ENCODE data around the gene MSANTD2.
"Not testable (repeated sequence)": the region's sequence is repeated elsewhere in the genome, so short reads cannot be mapped to it uniquely, and the experiment has no call there.

Gene MSANTD2

GRCh38 chr11:124817036-124817435, 16.8 kb upstream of the MSANTD2 start:
- no peak for DNase-seq

DNA sequence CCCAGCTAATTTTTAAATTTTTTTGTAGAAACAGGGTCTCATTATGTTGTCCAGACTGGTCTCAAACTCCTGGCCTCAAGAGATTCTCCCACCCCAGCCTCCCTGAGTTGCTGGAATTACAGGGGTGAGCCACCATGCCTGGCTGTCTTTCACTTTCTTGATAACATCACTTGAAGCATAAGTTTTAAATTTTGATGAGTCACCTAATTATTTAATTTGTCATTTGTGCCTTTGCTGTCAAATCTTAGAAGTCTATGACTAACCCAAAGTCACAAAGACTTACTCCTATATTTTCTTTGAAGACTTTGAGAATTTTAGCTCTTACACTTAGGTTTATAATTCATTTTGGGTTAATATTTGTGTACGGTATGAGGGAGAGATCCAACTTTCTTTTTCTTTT, 14.5 kb upstream of the MSANTD2 start:
- DNase-seq, result no peak

DNA sequence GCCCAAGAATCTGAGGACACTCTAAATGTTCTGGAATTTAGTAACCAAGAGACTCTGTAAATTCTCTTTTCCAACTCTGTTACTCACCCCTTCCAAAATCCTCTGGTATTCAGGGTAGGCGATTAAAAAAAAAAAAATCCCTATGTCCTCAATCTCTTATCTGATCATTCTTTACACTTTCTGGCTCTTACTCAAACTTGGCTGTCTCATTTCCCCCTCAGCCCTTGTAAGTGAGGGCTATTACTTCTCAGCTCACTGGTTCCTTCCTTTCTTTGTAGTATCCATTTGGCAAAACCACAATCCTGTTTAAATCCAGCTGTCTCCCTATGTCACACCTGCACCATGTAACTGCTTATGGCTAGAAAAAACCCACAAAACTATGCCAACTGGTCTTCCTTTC, 12.7 kb upstream of the MSANTD2 start:
- DNase-seq, result no peak

- DNase-seq, result no peak
These were observed 11.4 kb upstream of the MSANTD2 start for GRCh38 chr11:124811399-124812125.

DNA sequence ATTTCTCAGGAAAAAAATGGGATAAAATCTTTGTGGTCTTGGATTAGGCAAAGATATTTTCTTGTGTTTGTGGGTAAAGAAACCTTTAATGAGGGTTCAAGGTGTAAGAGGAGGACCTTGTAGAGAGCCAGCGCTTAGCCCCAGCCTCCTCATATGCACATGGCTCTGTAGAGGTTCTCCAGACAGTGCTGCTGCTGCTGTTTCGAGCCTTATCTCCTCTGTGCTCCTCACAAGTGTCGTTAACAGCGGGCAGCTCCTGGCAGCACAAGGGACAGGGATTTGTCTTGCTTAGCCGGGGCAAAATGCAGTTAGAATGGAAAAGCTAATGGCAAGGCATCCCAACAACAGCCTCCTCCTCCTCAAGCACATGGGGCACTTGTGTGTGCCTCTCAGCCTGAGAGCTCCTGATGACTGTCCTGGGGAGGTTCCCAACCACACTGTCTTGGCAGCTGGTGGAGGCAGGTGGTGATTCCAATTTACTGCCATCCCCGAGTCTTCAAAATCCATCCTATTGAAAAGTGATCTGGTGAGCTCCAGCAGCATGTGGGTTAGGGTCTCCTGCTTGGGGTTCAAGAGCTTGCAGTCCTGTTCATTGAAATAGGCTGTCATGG, 7.6 kb upstream of the MSANTD2 start:
- no peak for DNase-seq

- no peak for DNase-seq
These were observed 7.0 kb upstream of the MSANTD2 start for GRCh38 chr11:124807201-124807600.

DNA sequence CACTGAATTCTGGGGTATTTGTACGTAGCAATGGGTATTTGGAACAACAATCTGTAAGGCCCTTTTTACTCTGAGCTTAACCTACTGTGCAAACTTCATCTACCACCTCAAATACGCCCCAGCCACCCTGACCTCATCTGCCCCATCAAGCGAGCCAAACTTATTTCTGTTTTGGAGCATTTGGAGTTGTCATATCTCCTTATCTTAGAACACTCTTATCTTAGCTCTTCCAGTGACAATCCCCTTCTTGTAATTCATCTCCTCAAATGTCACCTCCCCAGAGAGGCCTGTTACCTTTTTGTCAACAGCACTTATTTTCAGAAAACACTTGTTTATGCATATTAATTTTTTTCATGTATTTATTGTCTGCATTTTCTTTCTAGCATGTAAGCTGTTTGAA, 4.7 kb upstream of the MSANTD2 start:
- DNase-seq, result no peak

- DNase-seq, result no peak
These were observed 1.6 kb upstream of the MSANTD2 start for GRCh38 chr11:124801636-124802312.

GRCh38 chr11:124801014-124801413, 808 bp upstream of the MSANTD2 start:
- no peak for DNase-seq

- DNase-seq, result peak; percentile 11 to 48
These were observed 619 bp downstream of the MSANTD2 start for GRCh38 chr11:124799348-124800225.

DNA sequence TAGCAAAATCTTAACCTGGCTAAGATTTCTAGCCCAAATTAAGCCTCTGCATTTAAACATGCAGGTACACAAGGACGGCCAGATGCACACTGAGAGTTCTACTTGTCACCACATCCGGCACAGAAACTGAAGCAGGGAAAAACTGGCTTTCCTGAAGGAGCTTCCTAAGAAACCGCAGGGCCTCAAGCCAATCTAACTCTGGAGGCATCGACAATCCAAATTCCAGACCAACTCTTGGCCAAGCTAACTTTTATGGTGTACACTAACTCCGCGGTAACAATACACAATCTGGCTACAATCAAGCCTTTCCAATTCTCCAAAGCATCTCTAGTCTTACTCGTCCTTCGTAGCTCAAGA, 1.2 kb downstream of the MSANTD2 start:
- peak in 1 of 2 donors; percentile 3 for DNase-seq

DNA sequence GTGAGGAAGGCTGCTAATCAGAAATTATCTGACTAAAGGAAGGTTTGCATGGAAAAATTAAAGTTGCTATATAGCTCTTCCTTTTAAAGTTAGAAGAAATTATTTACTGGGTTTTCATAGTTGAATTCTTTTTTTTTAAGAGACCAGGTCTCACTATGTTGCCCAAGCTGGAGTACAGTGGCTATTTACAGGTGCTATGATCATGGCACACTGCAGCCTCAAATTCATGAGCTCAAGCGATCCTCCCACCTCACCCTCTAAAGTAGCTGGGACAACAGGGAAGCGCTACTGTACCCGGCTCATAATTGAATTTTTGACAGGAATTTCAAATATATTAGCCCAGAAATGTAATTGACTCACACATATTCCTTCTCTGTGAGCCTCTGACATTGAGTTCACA, 3.9 kb downstream of the MSANTD2 start:
- DNase-seq, result no peak

GRCh38 chr11:124793466-124794278, 6.5 kb downstream of the MSANTD2 start:
- DNase-seq, result peak; percentile 29 to 63

GRCh38 chr11:124791626-124792341, 8.4 kb downstream of the MSANTD2 start:
- DNase-seq, result no peak

DNA sequence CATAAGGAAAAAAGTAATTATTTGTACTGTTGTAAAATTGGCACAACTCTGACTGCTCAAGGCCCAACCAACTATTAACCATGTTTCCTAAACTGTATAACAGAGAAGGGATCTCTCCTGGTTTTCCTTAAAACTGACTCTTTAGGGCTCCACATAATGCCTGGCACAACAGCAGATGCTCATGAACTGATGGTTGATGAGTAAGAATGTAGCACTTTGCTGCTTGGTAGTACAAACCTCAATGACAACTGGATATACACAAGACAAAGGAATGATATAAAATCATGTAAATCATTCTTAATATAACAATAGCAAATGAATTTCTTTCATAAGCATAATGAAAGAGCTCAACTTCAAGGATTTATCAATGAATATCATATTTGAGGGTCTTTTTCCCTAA, 11.7 kb downstream of the MSANTD2 start:
- DNase-seq, result no peak

DNA sequence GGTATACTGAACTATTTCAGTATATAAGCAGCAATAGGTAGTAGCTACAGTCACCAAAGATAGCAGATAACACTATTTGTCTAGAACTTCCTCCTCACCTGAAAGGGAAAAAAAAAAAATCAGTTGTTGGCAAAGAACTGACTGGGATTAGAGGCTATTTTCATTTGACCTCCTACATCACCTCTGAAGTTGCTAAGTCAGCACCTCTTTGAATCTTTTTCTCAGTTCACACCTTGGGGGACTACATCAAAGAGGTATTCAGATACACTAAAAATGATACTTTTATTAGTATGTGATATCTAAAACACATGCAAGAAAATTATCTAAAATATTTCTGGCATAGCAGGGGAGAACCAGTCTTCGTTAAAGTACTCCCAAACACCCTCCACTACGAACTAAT, 16.2 kb downstream of the MSANTD2 start:
- no peak for DNase-seq

DNA sequence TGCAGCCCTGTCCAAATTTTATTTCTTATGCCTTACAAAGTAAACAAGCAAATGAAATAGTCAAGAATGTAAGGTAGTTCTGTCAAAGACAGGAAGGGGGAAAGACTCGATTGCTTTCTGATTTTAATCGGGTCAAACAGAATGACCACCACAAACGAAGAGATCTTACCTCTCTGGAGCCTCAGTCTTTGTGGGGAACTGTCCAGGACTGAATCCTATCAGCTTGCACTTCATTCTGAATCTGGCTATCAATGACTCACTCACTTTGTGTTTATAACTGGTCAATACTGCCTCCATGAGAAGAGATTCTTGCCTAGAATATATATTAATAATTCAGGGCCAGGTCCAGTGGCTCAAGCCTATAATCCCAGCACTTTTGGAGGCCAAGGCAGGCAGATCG, 17.2 kb downstream of the MSANTD2 start:
- DNase-seq, result no peak

GRCh38 chr11:124779568-124779967, 20.6 kb downstream of the MSANTD2 start:
- DNase-seq, result no peak

- no peak for DNase-seq
These were observed 21.9 kb downstream of the MSANTD2 start for GRCh38 chr11:124778281-124778680.

DNA sequence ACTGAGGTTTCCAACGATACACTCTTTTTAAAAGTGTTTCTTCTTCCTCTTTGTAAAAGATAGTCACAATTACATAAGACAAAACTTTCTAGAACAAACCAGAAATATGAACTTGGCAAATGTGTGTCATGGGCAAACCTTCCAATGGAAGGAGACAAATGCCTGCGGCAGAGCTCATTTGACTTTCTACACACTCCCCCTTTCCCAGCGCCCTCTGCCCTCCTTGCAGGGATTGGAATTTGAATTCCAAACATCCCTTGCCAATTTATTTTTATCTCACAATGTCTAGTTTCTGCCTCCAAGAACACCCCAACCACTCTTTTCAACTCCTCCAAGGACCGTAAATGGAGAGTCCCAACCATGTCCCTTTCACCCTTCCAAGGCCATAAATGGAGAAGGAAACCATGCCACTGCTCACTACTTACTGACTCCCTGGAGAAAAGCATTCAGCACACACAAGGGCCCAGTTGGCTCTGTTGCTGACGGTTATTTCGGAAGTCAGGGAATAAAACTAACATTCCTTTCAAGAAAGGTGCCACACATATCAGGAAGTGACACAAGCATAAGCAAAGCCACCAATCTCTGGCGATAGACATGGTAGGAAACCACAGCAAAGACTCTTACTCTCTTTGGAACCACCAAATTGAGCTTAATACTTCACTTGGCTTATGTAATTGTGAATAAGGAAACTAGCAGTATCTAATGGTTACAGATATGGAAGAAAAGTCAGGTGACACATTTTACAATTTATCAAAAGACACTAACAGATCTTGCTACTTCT, 23.2 kb downstream of the MSANTD2 start:
- DNase-seq, result no peak

- not testable (repeated sequence) for DNase-seq
These were observed 29.2 kb downstream of the MSANTD2 start for GRCh38 chr11:124770959-124771358.

All from CD4-positive, alpha-beta T cell treated with Interferon alpha-2 for 1 hour (primary cell).